Measurements from ENCODE around the gene FUCA1. TPM values are rescaled to one million over a fixed set of nuclear protein-coding genes. Genes with fewer than 3 reads are reported as not detected.
A peak's percentile ranks its signal among the peaks of the same experiment; 100 is the strongest.

The FUCA1 gene
- total and polyA plus RNA-seq, 2 of the 4 experiments (the other 2 are of a cell fraction): 2.9 to 3.5 TPM

- H3K9me3 ChIP-seq (ENCODE audit: control insufficient read depth, insufficient read depth, low read length): no peaks in the 10 kb centered on the region
- ChIA-PET POLR2A (ENCODE audit: unreplicated experiment) (no interaction called here), CTCF (no interaction called here)
- no peak overlapping the region for H2AK9ac ChIP-seq (replicated peaks; ENCODE audit: low read depth, low read length, poor library complexity)
- intact Hi-C loops (cut with micrococcal nuclease) (no loop called here), in situ Hi-C loops (cut with MboI; ENCODE audit: low sequenced_read_pairs) (no loop called here), dilution Hi-C loops (cut with HindIII; ENCODE audit: low sequenced_read_pairs, unreplicated experiment) (no loop called here)
- peak overlapping the region; percentile 47 for H3K4me2 ChIP-seq (ENCODE audit: low read depth, low read length)
- H4K91ac ChIP-seq (ENCODE audit: insufficient read depth, low read depth, low read length): no peak overlapping the region
- H4K5ac ChIP-seq (ENCODE audit: low read depth, low read length): no peak overlapping the region
- H4K20me1 ChIP-seq (ENCODE audit: insufficient read depth, low read length): no peaks in the 10 kb centered on the region
- H2BK15ac ChIP-seq (ENCODE audit: low read depth, low read length): no peak overlapping the region
- no TSS peak for BruUV-seq (replicated peaks)
- H3K18ac ChIP-seq (ENCODE audit: low read depth, low read length): no peak overlapping the region
- no peak overlapping the region for H4K8ac ChIP-seq (ENCODE audit: low read depth in 2 of 2, low read length in 2 of 2)
- H2AFZ ChIP-seq (replicated peaks; ENCODE audit: low read length, poor library complexity): no peak overlapping the region
- H2BK20ac ChIP-seq (ENCODE audit: low read depth, low read length): no peak overlapping the region
- H3K27me3 ChIP-seq (ENCODE audit: control insufficient read depth, insufficient read depth, low read length): no peaks in the 10 kb centered on the region
- H3K9me1 ChIP-seq (ENCODE audit: insufficient read depth, low read length): peaks cover 4% of the 10 kb centered on the region
- peak overlapping the region; percentile 77 for H2AK5ac ChIP-seq (ENCODE audit: low read depth, low read length)
- TF ChIP-seq CTCF (conservative IDR thresholded peaks at IDR 0.05; ENCODE audit: low read depth, low read length) (no peak), USF2 (IDR thresholded peaks at IDR 0.05; ENCODE audit: low read depth, low read length) (no peak), CHD1 (IDR thresholded peaks at IDR 0.05; ENCODE audit: low read depth, low read length) (no peak), POLR2A (IDR thresholded peaks at IDR 0.05; ENCODE audit: low read depth, low read length) (no peak), MAFK (IDR thresholded peaks at IDR 0.05; ENCODE audit: low read depth, low read length) (no peak), RFX5 (IDR thresholded peaks at IDR 0.05; ENCODE audit: low read depth, low read length) (no peak)
- 84% methylated on average over 4 of the region's 7 CpGs; no CpG with 5 or more reads in 1 of the 2 experiments for WGBS, 2 experiments (ENCODE audit: extremely low coverage in 2 of 2, insufficient read length in 1 of 2)
- H2BK120ac ChIP-seq (ENCODE audit: low read depth, low read length): no peak overlapping the region
- no peak overlapping the region for H3K4me3 ChIP-seq (ENCODE audit: insufficient read depth, low read depth, low read length)
- peaks cover 3% of the 10 kb centered on the region for H3K4me1 ChIP-seq (ENCODE audit: control insufficient read depth, insufficient read depth, low read length)
- no peak overlapping the region for H3K9ac ChIP-seq (ENCODE audit: low read depth, low read length)
- H2BK5ac ChIP-seq (ENCODE audit: low read depth, low read length, poor library complexity, severe bottlenecking): no peak overlapping the region
- no peaks in the 10 kb centered on the region for H3K36me3 ChIP-seq (ENCODE audit: control insufficient read depth, insufficient read depth, low read length)
- DNase-seq (no peak), ATAC-seq (ENCODE audit: low read depth) (no peak)
- H3K79me1 ChIP-seq (ENCODE audit: low read depth in 1 of 2, low read length in 2 of 2): peaks cover 14 to 17% of the 10 kb centered on the region in 2 experiments
- H3K56ac ChIP-seq (ENCODE audit: extremely low read depth, insufficient read depth, low read length): no peak overlapping the region
- H3K14ac ChIP-seq (replicated peaks; ENCODE audit: low read depth, low read length): no peak overlapping the region
- no peak overlapping the region for H3K27ac ChIP-seq (ENCODE audit: insufficient read depth, low read length)
- no peak overlapping the region for H3K23ac ChIP-seq (ENCODE audit: low read depth, low read length)
- no peak overlapping the region for H3K4ac ChIP-seq (ENCODE audit: low read depth, low read length)
These were observed 44.3 kb downstream of the FUCA1 start for GRCh38 chr1:23823767-23824166.
